Omental fat pad (tissue), 4 donors: ENCODE data around the gene DCLK1. TPM values are rescaled to one million over a fixed set of nuclear protein-coding genes. Genes with fewer than 3 reads are reported as not detected.

Experiments used
- ATAC-seq: fragments of 150-250 bp; one replicate; pipeline ENCODE4 v1.9.1; 2016; ENCODE audit warnings: mild to moderate bottlenecking, moderate library complexity; ENCODE audit not compliant: low FRiP score
- DNase-seq: peaks from one replicate; pipeline ENCODE4 v3.0.0-alpha.2; 2019; ENCODE audit warnings: low spot score
- CTCF ChIP-seq, 3 donors: fragments of 450-650 bp; IDR thresholded peaks; one replicate each; pipeline ENCODE4 v1.5.1; 2016 to 2017; ENCODE audit warnings: antibody characterized with exemption in 3 of 3, mild to moderate bottlenecking in 3 of 3, moderate library complexity in 2 of 3
- total RNA-seq, 4 donors: library from RNA; depleted of rRNA; stranded (reverse); fragments of >200 nt; gene quantifications; one replicate each; pipeline ENCODE4 v1.1.0, GENCODE V29; 2016

Gene DCLK1
- total RNA-seq, 4 donors from 2014 or later: 13.9 to 206 (median 30.5) TPM

- ATAC-seq (no peak), DNase-seq (no peak)
- no peak for TF ChIP-seq CTCF (IDR thresholded peaks at IDR 0.05)
Measured at GRCh38 chr13:35769812-35770211, 361.4 kb downstream of the DCLK1 start.

DNA sequence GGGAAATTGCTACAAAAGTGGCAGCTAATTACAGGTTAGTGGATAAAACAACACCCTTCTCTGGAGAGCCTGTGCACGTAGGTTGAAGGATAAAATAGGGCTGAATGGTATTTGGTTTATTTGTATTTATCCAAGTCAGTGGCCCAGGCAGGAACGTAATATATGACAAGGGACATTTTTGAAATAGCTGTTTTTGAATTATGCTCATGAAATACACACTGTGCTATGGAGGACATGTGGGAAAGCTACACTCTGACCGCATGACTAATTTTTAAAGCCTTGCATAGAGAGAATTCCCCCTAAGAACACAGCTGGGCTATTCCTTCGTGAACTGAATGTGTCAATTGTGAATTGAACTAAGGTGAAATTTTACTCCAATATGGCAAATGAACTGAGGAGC lies 362.6 kb downstream of the DCLK1 start:
- DNase-seq (no peak), ATAC-seq (no peak)
- no peak for TF ChIP-seq CTCF (IDR thresholded peaks at IDR 0.05)

GRCh38 chr13:35768073-35768472 lies 363.1 kb downstream of the DCLK1 start:
- no peak for ATAC-seq
- no peak for TF ChIP-seq CTCF (IDR thresholded peaks at IDR 0.05)

DNA sequence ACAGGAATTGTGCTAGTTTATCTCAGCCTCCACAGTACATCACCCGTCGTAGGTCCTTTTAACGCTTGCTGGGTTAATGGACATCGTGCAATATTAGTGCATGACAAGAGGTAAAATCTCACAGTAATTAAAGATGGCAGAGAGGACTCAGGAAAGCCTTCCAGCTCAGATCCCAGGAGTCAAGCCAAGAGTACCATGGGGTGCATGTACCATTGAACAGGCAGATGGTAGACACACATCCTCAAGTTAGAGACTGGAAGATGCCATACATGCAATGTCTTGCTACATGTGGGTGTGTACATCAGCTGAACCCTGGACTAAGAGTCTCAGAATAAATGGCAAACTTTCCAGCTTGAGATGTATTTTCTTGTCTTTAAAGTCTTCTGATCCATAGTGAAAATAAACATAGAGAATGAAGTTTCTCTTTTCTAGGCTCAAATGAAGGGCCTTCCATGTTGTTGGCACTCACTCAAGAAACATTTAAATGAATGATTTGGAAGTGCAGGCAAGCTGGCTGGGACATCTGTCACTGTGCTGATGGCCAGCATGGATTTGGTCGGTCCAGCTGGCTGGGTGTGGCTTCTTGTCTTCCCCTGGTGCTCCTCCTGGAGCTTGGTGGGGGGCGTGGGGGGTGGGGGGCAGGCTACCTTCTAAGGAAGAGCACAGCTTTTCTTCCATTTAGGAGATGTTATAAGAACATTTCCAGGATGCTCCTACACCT lies 363.8 kb downstream of the DCLK1 start:
- DNase-seq (no peak), ATAC-seq (no peak)
- TF ChIP-seq CTCF (IDR thresholded peaks at IDR 0.05): no peak

More at GRCh38 chr13:35768073-35768472, 363.1 kb downstream of the DCLK1 start:
- no peak for DNase-seq

DNA sequence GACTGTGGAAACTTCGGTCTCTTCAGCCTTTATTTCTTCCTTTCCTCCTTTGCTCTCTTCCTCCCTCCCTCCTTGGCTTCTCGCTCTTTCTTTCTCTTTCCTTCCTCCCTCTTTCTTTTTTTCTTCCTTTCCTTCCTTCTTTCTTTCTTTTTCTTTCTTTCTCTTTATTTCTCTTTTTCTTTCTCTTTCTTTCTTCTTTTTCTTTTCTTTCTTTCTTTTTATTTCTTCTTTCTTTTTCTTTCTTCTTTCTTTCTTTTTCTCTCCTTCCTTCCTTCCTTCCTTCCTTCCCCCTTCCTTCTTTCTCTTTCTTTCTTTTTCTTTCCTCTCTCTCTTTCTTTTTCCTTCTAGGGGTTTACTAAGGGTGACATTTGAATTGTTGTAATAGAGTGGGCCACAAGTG lies 364.5 kb downstream of the DCLK1 start:
- TF ChIP-seq CTCF (IDR thresholded peaks at IDR 0.05): no peak
- DNase-seq (no peak), ATAC-seq (no peak)

DNA sequence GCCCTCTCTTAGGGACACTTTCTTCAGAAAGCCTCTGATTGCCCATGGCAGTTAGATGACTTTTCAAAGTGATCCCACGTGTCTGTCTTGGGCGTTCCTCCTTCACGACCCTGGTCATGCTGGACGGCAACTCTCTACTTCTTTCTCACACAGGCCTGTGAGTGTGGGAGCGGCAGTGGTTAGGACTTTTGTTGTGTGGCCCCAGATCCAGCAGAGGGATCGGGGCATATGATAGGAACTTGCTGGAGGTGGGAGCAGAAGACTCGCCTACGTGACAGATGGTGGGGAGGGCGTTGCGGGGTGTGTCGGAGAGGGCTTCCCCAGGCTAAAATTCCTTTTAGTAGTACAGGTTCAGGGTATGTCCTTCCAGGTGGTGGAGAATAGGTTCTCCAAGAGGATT lies 365.2 kb downstream of the DCLK1 start:
- ATAC-seq: no peak
- TF ChIP-seq CTCF (IDR thresholded peaks at IDR 0.05): no peak
- no peak for DNase-seq

DNA sequence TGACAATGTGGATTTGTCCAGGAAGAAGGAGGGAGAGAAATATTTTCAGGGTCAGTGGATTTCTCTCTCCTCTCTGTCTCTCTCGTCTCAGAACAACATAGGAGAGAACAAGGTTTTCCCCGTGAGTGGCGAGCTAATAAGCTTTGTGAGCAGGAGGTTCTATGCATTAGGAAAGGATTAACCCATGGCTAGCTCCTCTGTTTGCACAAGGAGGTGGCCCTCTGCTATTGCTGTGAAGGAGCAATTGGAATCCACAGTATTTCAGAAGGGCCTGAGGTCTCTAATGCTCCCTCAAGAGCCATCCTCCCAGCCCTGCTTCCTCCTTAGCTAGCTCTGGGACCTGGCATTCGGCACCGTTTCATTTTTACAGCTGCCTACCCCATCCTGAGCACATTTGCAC lies 365.8 kb downstream of the DCLK1 start:
- no peak for TF ChIP-seq CTCF (IDR thresholded peaks at IDR 0.05)
- DNase-seq (no peak), ATAC-seq (no peak)
